Measurements from ENCODE around the gene RPL15. TPM values are rescaled to one million over a fixed set of nuclear protein-coding genes. Genes with fewer than 3 reads are reported as not detected.

The RPL15 gene
- total and polyA plus RNA-seq, 11 donors: 834 to 3,123 (median 1,014) TPM

- Histone ChIP-seq H3K4me3 (no peak overlapping the region), H3K27ac (no peak overlapping the region), H3K36me3 (peaks cover 0 to 49% (median 13%) of the 10 kb centered on the region in 9 donors), H3K4me1 (peaks cover 0 to 22% (median 8%) of the 10 kb centered on the region in 12 donors), H3K27me3 (no peaks in the 10 kb centered on the region), H3K9me3 (no peaks in the 10 kb centered on the region)
- intact Hi-C loops (cut with DNase I): loop anchor here in 3 of 10 donors (2.0 to 10.0 kb wide), 4 partner anchors 55 to 348 kb away; partner anchors contain the start of gene NR1D2 (in 2 of the 3)
- ATAC-seq: no peak
- DNase-seq: no peak
- 63 to 80% (median 77%) methylated on average over 2 of the region's 2 CpGs for WGBS, 4 donors
- no peak for TF ChIP-seq CTCF (IDR thresholded peaks at IDR 0.05)
- TF ChIP-seq POLR2A (IDR thresholded peaks at IDR 0.05): no peak
Observed at GRCh38 chr3:23889386-23889785, 27.5 kb upstream of the RPL15 start.

GRCh38 chr3:23889950-23890349, 27.0 kb upstream of the RPL15 start:
- H3K27me3 ChIP-seq: no peaks in the 10 kb centered on the region
- H3K9me3 ChIP-seq: no peaks in the 10 kb centered on the region
- 59 to 67% (median 62%) methylated on average over 5 of the region's 5 CpGs for WGBS, 4 donors
- no peak overlapping the region for H3K27ac ChIP-seq
- DNase-seq (no peak), ATAC-seq (peak in 1 of 4 donors; percentile 52)
- intact Hi-C loops (cut with DNase I): loop anchor here in 7 of 10 donors (2.0 to 10.0 kb wide), 6 partner anchors 55 to 795 kb away; partner anchors contain the start of gene NR1D2 (in 2 of the 7)
- H3K36me3 ChIP-seq: peaks cover 0 to 49% (median 13%) of the 10 kb centered on the region in 9 donors
- no peak overlapping the region for H3K4me3 ChIP-seq
- peaks cover 0 to 22% (median 8%) of the 10 kb centered on the region in 12 donors for H3K4me1 ChIP-seq
- TF ChIP-seq POLR2A (IDR thresholded peaks at IDR 0.05): no peak
- no peak for TF ChIP-seq CTCF (IDR thresholded peaks at IDR 0.05)

- H3K27me3 ChIP-seq: no peaks in the 10 kb centered on the region
- TF ChIP-seq POLR2A (IDR thresholded peaks at IDR 0.05): no peak
- H3K4me1 ChIP-seq: peaks cover 0 to 5% (median 0%) of the 10 kb centered on the region in 12 donors
- DNase-seq (no peak), ATAC-seq (peak in 1 of 4 donors; percentile 30)
- H3K36me3 ChIP-seq: peaks cover 0 to 71% (median 34%) of the 10 kb centered on the region in 9 donors
- no peak overlapping the region for H3K4me3 ChIP-seq
- intact Hi-C loops (cut with DNase I): loop anchor here in 5 of 10 donors (5.0 to 10.0 kb wide), 4 partner anchors 340 to 790 kb away; no protein-coding TSS in a partner anchor
- no peak overlapping the region for H3K27ac ChIP-seq
- 82 to 89% (median 88%) methylated on average over 8 of the region's 8 CpGs for WGBS, 4 donors
- H3K9me3 ChIP-seq: no peaks in the 10 kb centered on the region
Observed at GRCh38 chr3:23894254-23895061, 22.5 kb upstream of the RPL15 start.

- Histone ChIP-seq H3K4me3 (no peak overlapping the region), H3K27ac (no peak overlapping the region), H3K4me1 (no peaks in the 10 kb centered on the region), H3K9me3 (no peaks in the 10 kb centered on the region), H3K36me3 (peaks cover 0 to 73% (median 41%) of the 10 kb centered on the region in 9 donors), H3K27me3 (no peaks in the 10 kb centered on the region)
- intact Hi-C loops (cut with DNase I): loop anchor here in 4 of 10 donors (10.0 kb wide), 2 partner anchors 340 to 790 kb away; no protein-coding TSS in a partner anchor
- no peak for TF ChIP-seq POLR2A (IDR thresholded peaks at IDR 0.05)
- TF ChIP-seq CTCF (IDR thresholded peaks at IDR 0.05): no peak
- 92 to 95% (median 95%) methylated on average over 4 of the region's 4 CpGs for WGBS, 4 donors
- ATAC-seq: no peak
- no peak for DNase-seq
Observed at GRCh38 chr3:23895181-23895580, 21.8 kb upstream of the RPL15 start.
